Ascending aorta (tissue), 2 donors: ENCODE results near the gene FAAH. TPM values are rescaled to one million over a fixed set of nuclear protein-coding genes. Genes with fewer than 3 reads are reported as not detected.

ENCODE experiments used
- DNase-seq, 2 donors: peaks; one replicate each; pipeline ENCODE4 v3.0.0-alpha.2; 2019; ENCODE audit warnings: low spot score in 2 of 2
- H3K27ac ChIP-seq, 2 donors: fragments of 200-600 bp; sonication (generic); one replicate each; pipeline ENCODE4 v1.5.1; 2016 to 2017; ENCODE audit warnings: mild to moderate bottlenecking in 1 of 2
- H3K27me3 ChIP-seq: fragments of 200-600 bp; sonication (generic); one replicate; pipeline ENCODE4 v1.5.1; 2017
- H3K36me3 ChIP-seq, 2 donors: fragments of 200-600 bp; sonication (generic); one replicate each; pipeline ENCODE4 v1.5.1; 2016
- H3K4me1 ChIP-seq, 2 donors: fragments of 200-600 bp; sonication (generic); one replicate each; pipeline ENCODE4 v1.5.1; 2016 to 2017; ENCODE audit warnings: mild to moderate bottlenecking in 1 of 2
- H3K4me3 ChIP-seq, 2 donors: fragments of 200-600 bp; sonication (generic); one replicate each; pipeline ENCODE4 v1.5.1; 2016 to 2017; ENCODE audit warnings: mild to moderate bottlenecking in 1 of 2
- H3K9me3 ChIP-seq, 2 donors: fragments of 200-600 bp; sonication (generic); one replicate each; pipeline ENCODE4 v1.5.1; 2016
- intact Hi-C: fragments of 100-400 bp; cut with DNase I; formaldehyde crosslinking; loops from one replicate; pipeline ENCODE4 v1.15.1; 2023
- total RNA-seq: library from RNA; depleted of rRNA; stranded (reverse); fragments of >200 nt; gene quantifications from one replicate; pipeline ENCODE4 v1.1.0, GENCODE V29; 2016
- TF ChIP-seq, protein P1 (sequence below), 3 experiments: fragments of 200-600 bp in 2 of 3; fragments of 450-650 bp in 1 of 3; sonication (generic) in 2 of 3; IDR thresholded peaks; one replicate each; pipeline ENCODE4 v1.5.1; 2016 to 2019; ENCODE audit warnings: antibody characterized with exemption in 3 of 3, mild to moderate bottlenecking in 1 of 3, moderate library complexity in 1 of 3

FAAH gene
- total RNA-seq, 1 donor from 2014 or later: 6.0 TPM

DNA sequence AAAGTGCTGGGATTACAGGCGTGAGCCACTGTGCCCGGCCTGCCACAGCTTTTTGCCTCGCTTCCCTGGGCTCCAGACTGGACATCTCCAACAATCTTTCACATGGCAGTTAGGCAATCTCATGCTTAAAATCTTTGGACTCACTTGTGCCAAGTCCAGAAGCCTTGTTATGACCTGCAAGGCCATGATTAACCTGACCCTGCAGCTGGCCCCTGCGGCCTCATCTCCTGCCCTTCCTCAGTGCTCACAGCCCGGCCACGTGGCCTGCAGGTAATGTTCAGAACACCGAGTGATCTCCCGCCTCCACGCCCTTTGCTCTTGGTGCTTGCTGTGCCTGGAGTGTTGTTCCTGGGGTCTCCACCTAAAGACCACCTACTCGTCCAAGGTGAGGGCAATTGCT is 24.9 kb downstream of the FAAH start:
- Histone ChIP-seq H3K27ac (no peak overlapping the region), H3K36me3 (no peaks in the 10 kb centered on the region), H3K27me3 (no peaks in the 10 kb centered on the region), H3K4me3 (no peak overlapping the region), H3K4me1 (no peaks in the 10 kb centered on the region), H3K9me3 (no peaks in the 10 kb centered on the region)
- no peak for DNase-seq
- TF ChIP-seq, protein P1, sequence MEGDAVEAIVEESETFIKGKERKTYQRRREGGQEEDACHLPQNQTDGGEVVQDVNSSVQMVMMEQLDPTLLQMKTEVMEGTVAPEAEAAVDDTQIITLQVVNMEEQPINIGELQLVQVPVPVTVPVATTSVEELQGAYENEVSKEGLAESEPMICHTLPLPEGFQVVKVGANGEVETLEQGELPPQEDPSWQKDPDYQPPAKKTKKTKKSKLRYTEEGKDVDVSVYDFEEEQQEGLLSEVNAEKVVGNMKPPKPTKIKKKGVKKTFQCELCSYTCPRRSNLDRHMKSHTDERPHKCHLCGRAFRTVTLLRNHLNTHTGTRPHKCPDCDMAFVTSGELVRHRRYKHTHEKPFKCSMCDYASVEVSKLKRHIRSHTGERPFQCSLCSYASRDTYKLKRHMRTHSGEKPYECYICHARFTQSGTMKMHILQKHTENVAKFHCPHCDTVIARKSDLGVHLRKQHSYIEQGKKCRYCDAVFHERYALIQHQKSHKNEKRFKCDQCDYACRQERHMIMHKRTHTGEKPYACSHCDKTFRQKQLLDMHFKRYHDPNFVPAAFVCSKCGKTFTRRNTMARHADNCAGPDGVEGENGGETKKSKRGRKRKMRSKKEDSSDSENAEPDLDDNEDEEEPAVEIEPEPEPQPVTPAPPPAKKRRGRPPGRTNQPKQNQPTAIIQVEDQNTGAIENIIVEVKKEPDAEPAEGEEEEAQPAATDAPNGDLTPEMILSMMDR (IDR thresholded peaks at IDR 0.05): no peak
- intact Hi-C loops: no loop called here

- DNase-seq: no peak
- Histone ChIP-seq H3K27ac (no peak overlapping the region), H3K4me1 (no peaks in the 10 kb centered on the region), H3K4me3 (no peak overlapping the region), H3K36me3 (no peaks in the 10 kb centered on the region), H3K9me3 (no peaks in the 10 kb centered on the region), H3K27me3 (no peaks in the 10 kb centered on the region)
- TF ChIP-seq, protein P1 (IDR thresholded peaks at IDR 0.05): no peak
- intact Hi-C loops: no loop called here
These were observed 26.4 kb downstream of the FAAH start for GRCh38 chr1:46420533-46420915.

DNA sequence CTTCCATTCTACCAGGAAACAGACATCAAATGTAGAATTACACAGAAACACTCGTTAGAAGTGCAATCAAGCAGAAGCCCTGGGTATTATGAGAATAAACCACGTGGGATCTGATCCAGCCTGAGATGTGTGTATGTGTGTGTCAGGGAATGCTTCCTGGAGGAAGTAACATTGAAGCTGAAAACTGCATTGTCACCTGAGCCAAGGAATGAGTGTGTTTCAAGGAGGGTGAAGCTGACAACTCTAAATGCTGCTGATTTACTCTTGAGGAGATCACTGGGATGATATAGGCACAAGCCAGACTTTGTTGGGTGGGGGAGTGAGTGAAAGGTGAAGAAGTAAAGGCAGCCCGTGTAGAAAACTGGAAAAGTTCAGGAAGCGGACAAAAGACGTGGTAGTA is 27.6 kb downstream of the FAAH start:
- no peaks in the 10 kb centered on the region for H3K4me1 ChIP-seq
- intact Hi-C loops: no loop called here
- TF ChIP-seq, protein P1 (IDR thresholded peaks at IDR 0.05): no peak
- H3K27me3 ChIP-seq: no peaks in the 10 kb centered on the region
- H3K9me3 ChIP-seq: no peaks in the 10 kb centered on the region
- H3K36me3 ChIP-seq: no peaks in the 10 kb centered on the region
- no peak for DNase-seq
- H3K27ac ChIP-seq: no peak overlapping the region
- H3K4me3 ChIP-seq: no peak overlapping the region

GRCh38 chr1:46422261-46422871 is 28.2 kb downstream of the FAAH start:
- TF ChIP-seq, protein P1 (IDR thresholded peaks at IDR 0.05): no peak
- Histone ChIP-seq H3K27me3 (no peaks in the 10 kb centered on the region), H3K4me1 (no peaks in the 10 kb centered on the region), H3K9me3 (no peaks in the 10 kb centered on the region), H3K36me3 (no peaks in the 10 kb centered on the region), H3K4me3 (no peak overlapping the region), H3K27ac (no peak overlapping the region)
- intact Hi-C loops: no loop called here
- DNase-seq: no peak

DNA sequence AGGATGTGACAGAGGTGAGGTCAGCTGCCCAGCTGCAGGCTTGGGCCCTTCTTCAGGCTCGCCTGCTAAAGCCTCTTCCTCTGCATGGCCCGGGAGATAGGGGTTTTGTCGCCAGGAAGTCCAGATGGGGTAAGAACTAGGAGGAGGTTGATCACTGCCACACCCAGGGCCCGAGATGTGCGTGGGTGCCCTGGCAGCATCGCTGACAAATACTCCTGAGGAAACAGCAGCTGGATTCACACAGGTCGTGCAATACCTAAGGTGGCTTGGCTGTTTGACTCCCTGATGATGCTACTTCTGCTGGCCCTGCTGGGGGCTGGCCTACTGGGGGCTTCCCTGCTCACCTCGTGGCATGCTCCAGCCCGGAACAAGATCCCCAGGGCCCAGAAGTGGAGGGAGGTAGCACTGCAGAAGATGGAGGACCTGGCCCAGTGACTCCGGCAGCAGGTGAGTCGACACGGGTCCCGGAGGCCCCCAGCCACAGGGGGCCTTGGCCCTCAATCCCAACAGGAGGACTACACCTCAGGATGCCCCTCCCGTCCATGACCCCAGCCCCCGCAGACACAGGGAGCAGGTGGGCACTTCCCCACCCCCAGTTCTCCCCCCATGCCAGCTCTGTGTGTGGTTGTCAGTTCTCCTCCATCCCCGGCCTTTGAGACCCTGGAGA is 29.6 kb downstream of the FAAH start:
- Histone ChIP-seq H3K4me1 (no peaks in the 10 kb centered on the region), H3K4me3 (no peak overlapping the region), H3K27ac (no peak overlapping the region), H3K36me3 (no peaks in the 10 kb centered on the region), H3K27me3 (no peaks in the 10 kb centered on the region), H3K9me3 (no peaks in the 10 kb centered on the region)
- TF ChIP-seq, protein P1 (IDR thresholded peaks at IDR 0.05): no peak
- no peak for DNase-seq
- intact Hi-C loops: no loop called here
